ENCODE results near the gene NADK2. TPM values are rescaled to one million over a fixed set of nuclear protein-coding genes. Genes with fewer than 3 reads are reported as not detected.

The NADK2 gene
- total and polyA plus RNA-seq, 11 donors = 10.4 to 41.8 (median 35.8) TPM

DNA sequence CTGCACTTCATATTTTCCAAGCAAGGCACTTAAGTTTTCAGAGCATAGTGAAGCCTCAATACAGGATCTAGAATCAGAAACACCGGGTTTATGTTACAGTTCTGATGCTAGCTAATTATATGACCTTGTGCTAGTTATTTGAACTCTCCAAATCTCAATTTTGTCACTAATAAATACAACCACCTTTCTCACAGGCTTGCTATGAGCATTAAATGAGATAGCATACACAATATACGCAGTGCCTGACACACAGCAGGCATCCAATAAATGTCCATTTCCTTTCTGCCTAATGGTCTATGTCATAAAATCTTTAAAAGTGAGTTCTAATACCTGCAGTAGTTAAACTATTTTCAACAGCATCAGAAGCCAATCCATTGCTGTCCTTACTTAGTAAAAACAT is 32.9 kb downstream of the NADK2 start:
- intact Hi-C loops (cut with DNase I) = no loop called here
- no peaks in the 10 kb centered on the region for H3K27me3 ChIP-seq
- ATAC-seq (no peak), DNase-seq (no peak)
- peaks cover 0 to 86% (median 38%) of the 10 kb centered on the region in 9 donors for H3K36me3 ChIP-seq
- 96 to 100% (median 97%) methylated on average over 2 of the region's 2 CpGs for WGBS, 4 donors
- TF ChIP-seq, protein P1, sequence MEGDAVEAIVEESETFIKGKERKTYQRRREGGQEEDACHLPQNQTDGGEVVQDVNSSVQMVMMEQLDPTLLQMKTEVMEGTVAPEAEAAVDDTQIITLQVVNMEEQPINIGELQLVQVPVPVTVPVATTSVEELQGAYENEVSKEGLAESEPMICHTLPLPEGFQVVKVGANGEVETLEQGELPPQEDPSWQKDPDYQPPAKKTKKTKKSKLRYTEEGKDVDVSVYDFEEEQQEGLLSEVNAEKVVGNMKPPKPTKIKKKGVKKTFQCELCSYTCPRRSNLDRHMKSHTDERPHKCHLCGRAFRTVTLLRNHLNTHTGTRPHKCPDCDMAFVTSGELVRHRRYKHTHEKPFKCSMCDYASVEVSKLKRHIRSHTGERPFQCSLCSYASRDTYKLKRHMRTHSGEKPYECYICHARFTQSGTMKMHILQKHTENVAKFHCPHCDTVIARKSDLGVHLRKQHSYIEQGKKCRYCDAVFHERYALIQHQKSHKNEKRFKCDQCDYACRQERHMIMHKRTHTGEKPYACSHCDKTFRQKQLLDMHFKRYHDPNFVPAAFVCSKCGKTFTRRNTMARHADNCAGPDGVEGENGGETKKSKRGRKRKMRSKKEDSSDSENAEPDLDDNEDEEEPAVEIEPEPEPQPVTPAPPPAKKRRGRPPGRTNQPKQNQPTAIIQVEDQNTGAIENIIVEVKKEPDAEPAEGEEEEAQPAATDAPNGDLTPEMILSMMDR (IDR thresholded peaks at IDR 0.05) = no peak
- TF ChIP-seq POLR2A (IDR thresholded peaks at IDR 0.05) = no peak
- no peaks in the 10 kb centered on the region for H3K9me3 ChIP-seq
- H3K4me1 ChIP-seq = peaks cover 0 to 7% (median 0%) of the 10 kb centered on the region in 12 donors
- H3K27ac ChIP-seq = no peak overlapping the region
- H3K4me3 ChIP-seq = no peak overlapping the region

DNA sequence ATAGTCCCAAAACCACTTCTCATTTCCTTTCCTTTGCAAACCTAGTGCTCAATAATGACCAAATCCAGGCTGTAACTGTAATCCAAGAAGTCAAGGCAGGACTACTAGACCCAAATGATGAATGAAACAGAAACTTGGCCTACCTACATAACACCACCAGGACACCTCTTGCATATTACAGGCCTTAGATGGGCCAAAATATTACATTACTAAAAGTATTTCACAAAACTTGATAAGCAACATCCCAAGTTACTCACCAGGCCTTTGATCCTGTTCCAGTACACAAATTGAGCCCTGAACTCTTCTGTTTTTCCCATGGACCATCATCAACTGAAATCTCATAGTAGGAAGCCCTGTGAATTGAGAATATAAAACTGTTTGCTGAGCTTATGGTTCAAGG is 34.8 kb downstream of the NADK2 start:
- no peak for DNase-seq
- TF ChIP-seq, protein P1 (IDR thresholded peaks at IDR 0.05) = no peak
- no peak for TF ChIP-seq POLR2A (IDR thresholded peaks at IDR 0.05)
- H3K9me3 ChIP-seq = no peaks in the 10 kb centered on the region
- H3K36me3 ChIP-seq = peaks cover 0 to 80% (median 31%) of the 10 kb centered on the region in 9 donors
- no peak overlapping the region for H3K4me3 ChIP-seq
- no peaks in the 10 kb centered on the region for H3K27me3 ChIP-seq
- H3K27ac ChIP-seq = no peak overlapping the region
- H3K4me1 ChIP-seq = peaks cover 0 to 24% (median 3%) of the 10 kb centered on the region in 12 donors
- intact Hi-C loops (cut with DNase I) = no loop called here
- ATAC-seq = no peak

DNA sequence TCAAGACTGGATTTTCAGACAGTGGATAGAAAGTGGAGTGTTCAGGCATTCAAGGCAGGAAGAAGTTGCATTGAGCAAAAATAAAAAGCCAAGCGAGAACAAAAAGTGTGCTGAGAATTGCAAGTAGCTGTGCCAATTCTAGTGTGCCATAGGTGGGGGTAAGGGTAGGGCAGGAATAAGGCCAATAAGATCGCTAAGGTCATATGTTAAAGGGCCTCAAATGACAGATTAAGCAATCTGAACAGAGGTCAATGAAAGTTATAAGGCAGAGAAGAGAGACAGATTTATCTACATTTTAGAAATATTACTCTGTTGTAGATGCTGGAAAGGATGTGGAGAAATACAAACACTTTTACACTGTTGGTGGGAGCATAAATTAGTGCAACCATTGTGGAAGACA is 36.4 kb downstream of the NADK2 start:
- Histone ChIP-seq H3K36me3 (peaks cover 0 to 76% (median 27%) of the 10 kb centered on the region in 9 donors), H3K4me1 (peaks cover 0 to 24% (median 3%) of the 10 kb centered on the region in 12 donors), H3K4me3 (no peak overlapping the region), H3K27ac (no peak overlapping the region), H3K9me3 (no peaks in the 10 kb centered on the region), H3K27me3 (no peaks in the 10 kb centered on the region)
- WGBS, 4 donors = 83 to 98% (median 89%) methylated on average over 2 of the region's 2 CpGs
- no peak for ATAC-seq
- TF ChIP-seq, protein P1 (IDR thresholded peaks at IDR 0.05) = no peak
- no peak for DNase-seq
- intact Hi-C loops (cut with DNase I) = no loop called here

DNA sequence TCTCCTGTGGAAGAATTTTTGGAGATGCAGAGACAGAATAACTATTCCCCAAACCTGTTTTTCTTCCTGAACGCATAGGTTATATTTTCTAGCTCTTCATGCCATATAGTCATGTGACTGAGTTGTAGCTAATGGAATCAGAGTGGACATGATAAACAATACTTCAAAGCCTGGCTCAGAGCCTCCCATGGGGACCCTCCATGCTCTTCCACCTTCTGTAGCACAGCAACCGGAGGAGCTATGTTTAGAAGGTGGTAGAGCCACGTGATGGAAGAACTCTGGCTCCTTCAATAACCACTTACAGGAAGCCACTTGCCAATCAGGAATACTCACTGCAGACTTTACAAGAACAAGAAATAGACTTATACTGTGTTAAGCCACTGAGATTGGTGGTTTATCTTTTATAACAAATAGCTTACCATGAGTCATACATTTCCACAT is 39.2 kb downstream of the NADK2 start:
- H3K4me3 ChIP-seq = no peak overlapping the region
- WGBS, 4 donors = 16 to 33% (median 27%) methylated on average over 3 of the region's 3 CpGs
- H3K27me3 ChIP-seq = no peaks in the 10 kb centered on the region
- H3K36me3 ChIP-seq = peaks cover 0 to 83% (median 38%) of the 10 kb centered on the region in 9 donors
- DNase-seq = peak in 2 of 5 donors; percentile 15 to 27
- TF ChIP-seq POLR2A (IDR thresholded peaks at IDR 0.05) = no peak
- TF ChIP-seq, protein P1 (IDR thresholded peaks at IDR 0.05) = no peak
- peaks cover 0 to 24% (median 3%) of the 10 kb centered on the region in 12 donors for H3K4me1 ChIP-seq
- intact Hi-C loops (cut with DNase I) = no loop called here
- no peaks in the 10 kb centered on the region for H3K9me3 ChIP-seq
- ATAC-seq = peak; percentile 78 to 97 (median 88)
- peak overlapping the region in 6 of 12 donors; percentile 1 to 41 (median 13) for H3K27ac ChIP-seq

Data from heart left ventricle (tissue), 16 donors.